ENCODE results near the gene PTPN14.

- TF ChIP-seq, protein P1, sequence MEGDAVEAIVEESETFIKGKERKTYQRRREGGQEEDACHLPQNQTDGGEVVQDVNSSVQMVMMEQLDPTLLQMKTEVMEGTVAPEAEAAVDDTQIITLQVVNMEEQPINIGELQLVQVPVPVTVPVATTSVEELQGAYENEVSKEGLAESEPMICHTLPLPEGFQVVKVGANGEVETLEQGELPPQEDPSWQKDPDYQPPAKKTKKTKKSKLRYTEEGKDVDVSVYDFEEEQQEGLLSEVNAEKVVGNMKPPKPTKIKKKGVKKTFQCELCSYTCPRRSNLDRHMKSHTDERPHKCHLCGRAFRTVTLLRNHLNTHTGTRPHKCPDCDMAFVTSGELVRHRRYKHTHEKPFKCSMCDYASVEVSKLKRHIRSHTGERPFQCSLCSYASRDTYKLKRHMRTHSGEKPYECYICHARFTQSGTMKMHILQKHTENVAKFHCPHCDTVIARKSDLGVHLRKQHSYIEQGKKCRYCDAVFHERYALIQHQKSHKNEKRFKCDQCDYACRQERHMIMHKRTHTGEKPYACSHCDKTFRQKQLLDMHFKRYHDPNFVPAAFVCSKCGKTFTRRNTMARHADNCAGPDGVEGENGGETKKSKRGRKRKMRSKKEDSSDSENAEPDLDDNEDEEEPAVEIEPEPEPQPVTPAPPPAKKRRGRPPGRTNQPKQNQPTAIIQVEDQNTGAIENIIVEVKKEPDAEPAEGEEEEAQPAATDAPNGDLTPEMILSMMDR (IDR thresholded peaks at IDR 0.05) = no peak
- no peak for TF ChIP-seq POLR2A (IDR thresholded peaks at IDR 0.05)
Observed at GRCh38 chr1:214360116-214360515, 191.3 kb downstream of the PTPN14 start.
